Mesothelial cell of epicardium (in vitro differentiated cells): ENCODE data around the gene CSNK1G1. TPM values are rescaled to one million over a fixed set of nuclear protein-coding genes. Genes with fewer than 3 reads are reported as not detected.
"Not testable (repeated sequence)": the region's sequence is repeated elsewhere in the genome, so short reads cannot be mapped to it uniquely, and the experiment has no call there.

ENCODE experiments used
- DNase-seq, 2 experiments: peaks; one replicate each; pipeline ENCODE4 v3.0.0; 2021; ENCODE audit warnings: low spot score in 2 of 2; ENCODE audit not compliant: unreplicated experiment in 2 of 2
- H3K27ac Mint-ChIP-seq: 2 replicates; pipeline ENCODE4 v1.8.0; 2021; ENCODE audit warnings: mixed read lengths
- H3K27me3 Mint-ChIP-seq: 2 replicates; pipeline ENCODE4 v1.8.0; 2021; ENCODE audit warnings: low read depth, mixed read lengths
- H3K36me3 Mint-ChIP-seq: 2 replicates; pipeline ENCODE4 v1.8.0; 2021; ENCODE audit warnings: mixed read lengths
- H3K4me1 Mint-ChIP-seq: 2 replicates; pipeline ENCODE4 v1.8.0; 2021; ENCODE audit warnings: mixed read lengths
- H3K4me3 Mint-ChIP-seq: 2 replicates; pipeline ENCODE4 v1.8.0; 2021; ENCODE audit warnings: mild to moderate bottlenecking, moderate library complexity, mixed read lengths
- H3K9me3 Mint-ChIP-seq: 2 replicates; pipeline ENCODE4 v1.8.0; 2021; ENCODE audit warnings: mixed read lengths
- total RNA-seq: library from RNA; stranded (reverse); gene quantifications from 3 replicates; pipeline ENCODE4 v1.2.1, GENCODE V29; 2021
- TF ChIP-seq, protein P1 (sequence below): fragments of 200-600 bp; sonication (generic); IDR thresholded peaks from one replicate; pipeline ENCODE4 v1.5.0; 2021; ENCODE audit warnings: antibody characterized with exemption; ENCODE audit not compliant: unreplicated experiment

The CSNK1G1 gene
- total RNA-seq, 1 donor from 2014 or later = 27.1 TPM

DNA sequence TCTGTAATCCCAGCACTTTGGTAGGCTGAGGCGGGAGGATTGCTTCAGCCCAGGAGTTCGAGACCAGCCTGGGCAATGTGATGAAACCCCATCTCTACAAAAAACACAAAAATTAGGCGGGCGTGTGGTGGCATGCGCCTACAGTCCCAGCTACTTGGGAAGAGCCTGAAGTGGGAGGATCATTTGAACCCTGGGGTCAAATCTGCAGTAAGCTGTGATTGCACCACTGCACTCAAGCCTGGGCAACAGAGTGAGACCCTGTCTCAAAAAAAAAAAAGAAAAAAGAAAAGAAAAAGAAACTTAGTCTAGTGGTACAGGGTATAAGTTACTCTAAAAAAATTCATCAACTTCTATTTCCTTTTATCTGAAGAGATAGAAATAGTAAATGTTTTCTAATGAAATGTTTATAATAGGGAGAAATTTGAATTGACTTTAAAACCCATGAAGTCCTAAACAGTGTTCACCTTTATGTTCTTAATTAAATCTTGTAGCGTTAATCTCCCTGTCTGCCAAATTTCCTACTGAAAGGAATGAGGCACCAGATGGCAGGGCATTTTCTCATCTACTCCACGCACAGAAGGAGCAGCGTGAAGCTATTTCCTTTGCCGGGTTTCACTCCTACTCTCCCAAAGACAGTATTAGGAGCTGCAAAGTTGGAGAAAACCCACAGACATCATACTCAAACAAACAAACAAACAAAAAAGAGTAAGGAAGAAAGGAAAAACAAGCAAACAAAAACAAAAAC, 23.4 kb upstream of the CSNK1G1 start:
- TF ChIP-seq, protein P1, sequence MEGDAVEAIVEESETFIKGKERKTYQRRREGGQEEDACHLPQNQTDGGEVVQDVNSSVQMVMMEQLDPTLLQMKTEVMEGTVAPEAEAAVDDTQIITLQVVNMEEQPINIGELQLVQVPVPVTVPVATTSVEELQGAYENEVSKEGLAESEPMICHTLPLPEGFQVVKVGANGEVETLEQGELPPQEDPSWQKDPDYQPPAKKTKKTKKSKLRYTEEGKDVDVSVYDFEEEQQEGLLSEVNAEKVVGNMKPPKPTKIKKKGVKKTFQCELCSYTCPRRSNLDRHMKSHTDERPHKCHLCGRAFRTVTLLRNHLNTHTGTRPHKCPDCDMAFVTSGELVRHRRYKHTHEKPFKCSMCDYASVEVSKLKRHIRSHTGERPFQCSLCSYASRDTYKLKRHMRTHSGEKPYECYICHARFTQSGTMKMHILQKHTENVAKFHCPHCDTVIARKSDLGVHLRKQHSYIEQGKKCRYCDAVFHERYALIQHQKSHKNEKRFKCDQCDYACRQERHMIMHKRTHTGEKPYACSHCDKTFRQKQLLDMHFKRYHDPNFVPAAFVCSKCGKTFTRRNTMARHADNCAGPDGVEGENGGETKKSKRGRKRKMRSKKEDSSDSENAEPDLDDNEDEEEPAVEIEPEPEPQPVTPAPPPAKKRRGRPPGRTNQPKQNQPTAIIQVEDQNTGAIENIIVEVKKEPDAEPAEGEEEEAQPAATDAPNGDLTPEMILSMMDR = no peak
- Mint-ChIP-seq H3K4me3 (peak overlapping the region; percentile 79), H3K27ac (no peak overlapping the region)

DNA sequence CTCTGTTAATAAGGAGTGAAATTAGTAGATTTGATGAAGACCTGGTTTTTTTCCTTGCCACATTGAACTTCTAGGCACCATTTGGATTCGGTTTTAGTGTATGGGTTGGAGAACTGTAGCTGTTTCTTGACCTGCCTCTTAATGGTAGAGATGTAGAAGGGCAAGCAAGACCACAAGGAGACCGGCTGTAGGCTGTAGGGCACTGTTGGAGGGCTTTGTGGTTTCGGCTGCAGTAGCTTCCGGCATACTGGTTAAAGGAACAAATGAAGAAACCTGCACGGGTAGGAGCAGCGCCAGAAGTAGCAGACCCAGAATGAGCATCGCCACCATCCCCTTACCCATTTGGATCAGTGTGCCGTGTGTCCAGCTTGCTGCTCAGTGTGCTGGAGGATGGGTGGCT, 17.4 kb upstream of the CSNK1G1 start:
- peaks cover 7% of the 10 kb centered on the region for H3K36me3 Mint-ChIP-seq
- no peak for DNase-seq
- TF ChIP-seq, protein P1 = no peak
- no peaks in the 10 kb centered on the region for H3K27me3 Mint-ChIP-seq
- H3K27ac Mint-ChIP-seq = no peak overlapping the region
- H3K4me3 Mint-ChIP-seq = no peak overlapping the region
- H3K4me1 Mint-ChIP-seq = no peaks in the 10 kb centered on the region
- no peaks in the 10 kb centered on the region for H3K9me3 Mint-ChIP-seq

More for the DNA sequence above, 23.4 kb upstream of the CSNK1G1 start:
- Mint-ChIP-seq H3K36me3 (peaks cover 4% of the 10 kb centered on the region), H3K9me3 (no peaks in the 10 kb centered on the region), H3K27me3 (no peaks in the 10 kb centered on the region), H3K4me1 (peaks cover 14% of the 10 kb centered on the region)
- DNase-seq = no peak

DNA sequence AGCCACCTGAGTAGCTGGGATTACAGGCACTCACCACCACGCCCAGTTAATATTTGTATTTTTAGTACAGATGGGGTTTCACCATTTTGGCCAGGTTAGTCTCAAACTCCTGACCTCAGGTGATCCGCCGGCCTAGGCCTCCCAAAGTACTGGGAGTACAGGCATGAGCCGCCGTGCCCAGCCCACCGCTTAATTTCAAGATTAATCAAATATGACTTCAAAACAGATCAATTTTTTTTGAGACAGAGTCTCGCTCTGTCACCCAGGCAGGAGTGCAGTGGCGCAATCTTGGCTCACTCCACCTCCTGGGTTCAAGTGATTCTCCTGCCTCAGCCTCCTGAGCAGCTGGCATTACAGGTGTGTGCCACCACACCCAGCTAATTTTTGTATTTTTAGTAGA, 15.4 kb upstream of the CSNK1G1 start:
- not testable (repeated sequence) for H3K4me1 Mint-ChIP-seq, H3K27ac Mint-ChIP-seq, DNase-seq, H3K9me3 Mint-ChIP-seq, H3K4me3 Mint-ChIP-seq, H3K27me3 Mint-ChIP-seq, H3K36me3 Mint-ChIP-seq

DNA sequence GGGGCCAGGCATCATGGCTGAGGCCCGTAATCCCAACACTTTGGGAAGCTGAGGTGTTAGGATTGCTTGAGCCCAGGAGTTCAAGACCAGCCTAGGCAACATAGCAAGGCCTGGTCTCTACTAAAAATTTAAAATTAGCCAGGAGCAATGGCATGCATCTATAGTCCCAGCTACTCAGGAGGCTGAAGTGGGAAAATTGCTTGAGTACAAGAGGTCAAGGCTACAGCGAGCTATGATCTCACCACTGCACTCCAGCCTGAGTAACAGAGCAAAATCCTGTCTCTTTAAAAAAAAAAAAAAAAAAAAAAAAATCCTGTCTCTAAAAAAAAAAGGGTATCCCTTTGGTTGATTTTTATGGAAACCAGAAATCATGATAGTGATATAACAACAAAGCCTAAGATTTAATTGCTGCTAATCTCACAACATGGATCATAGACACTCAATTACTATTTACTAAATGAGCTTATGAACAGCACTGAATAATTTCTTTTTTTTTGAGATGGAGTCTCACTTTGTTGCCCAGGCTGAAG, 13.2 kb upstream of the CSNK1G1 start:
- no peak overlapping the region for H3K4me3 Mint-ChIP-seq
- no peak overlapping the region for H3K27ac Mint-ChIP-seq
- no peak for DNase-seq
- TF ChIP-seq, protein P1 = no peak
- peaks cover 4% of the 10 kb centered on the region for H3K36me3 Mint-ChIP-seq
- no peaks in the 10 kb centered on the region for H3K9me3 Mint-ChIP-seq
- H3K4me1 Mint-ChIP-seq = no peaks in the 10 kb centered on the region
- no peaks in the 10 kb centered on the region for H3K27me3 Mint-ChIP-seq

DNA sequence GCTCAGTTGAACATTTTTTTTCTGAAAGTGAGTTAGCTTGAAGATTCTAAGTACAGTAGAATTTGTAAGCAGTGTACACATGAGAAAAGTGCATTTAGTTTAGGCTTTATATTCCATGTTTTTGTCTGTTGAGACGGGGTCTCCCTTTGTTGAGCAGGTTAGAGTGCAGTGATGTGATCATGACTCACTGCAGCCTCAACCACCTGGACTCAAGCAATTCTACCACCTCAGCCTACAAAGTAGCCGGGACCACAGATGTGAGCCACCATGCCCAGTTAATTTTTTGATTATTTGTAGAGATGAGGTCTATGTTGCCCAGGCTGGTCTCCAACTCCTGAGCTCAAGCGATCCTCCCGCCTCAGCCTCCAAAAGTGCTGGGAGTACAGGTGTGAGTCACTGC, 5.3 kb upstream of the CSNK1G1 start:
- no peak overlapping the region for H3K4me3 Mint-ChIP-seq
- no peak overlapping the region for H3K27ac Mint-ChIP-seq
- TF ChIP-seq, protein P1 = no peak
- peaks cover 2% of the 10 kb centered on the region for H3K36me3 Mint-ChIP-seq
- DNase-seq = no peak
- no peaks in the 10 kb centered on the region for H3K9me3 Mint-ChIP-seq
- no peaks in the 10 kb centered on the region for H3K27me3 Mint-ChIP-seq
- peaks cover 4% of the 10 kb centered on the region for H3K4me1 Mint-ChIP-seq

DNA sequence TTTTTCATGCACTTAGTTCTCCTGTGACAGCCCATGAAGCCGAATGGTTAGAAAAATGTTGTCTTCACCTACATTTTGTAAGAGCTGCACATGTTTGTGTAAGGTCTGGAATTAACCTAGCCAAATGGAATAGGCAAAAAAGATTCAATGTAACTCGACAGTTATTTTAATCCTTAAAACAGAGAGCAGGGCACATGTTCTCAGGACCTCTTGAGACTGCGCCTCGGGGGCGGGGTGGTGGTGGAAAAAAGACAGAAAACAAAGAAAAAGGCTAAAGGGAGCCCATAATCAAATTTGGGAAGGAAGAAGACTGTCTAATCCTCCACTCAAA, 702 bp upstream of the CSNK1G1 start:
- no peak for DNase-seq
- Mint-ChIP-seq H3K36me3 (no peaks in the 10 kb centered on the region), H3K27me3 (no peaks in the 10 kb centered on the region), H3K27ac (peak overlapping the region; percentile 100), H3K9me3 (no peaks in the 10 kb centered on the region), H3K4me1 (peaks cover 14% of the 10 kb centered on the region), H3K4me3 (peak overlapping the region; percentile 99)
- TF ChIP-seq, protein P1 = no peak
